Occipital lobe (tissue), 2 donors: ENCODE measurements around the gene NAT16. TPM values are rescaled to one million over a fixed set of nuclear protein-coding genes. Genes with fewer than 3 reads are reported as not detected.
A peak's percentile ranks its signal among the peaks of the same experiment; 100 is the strongest.
"Not testable (repeated sequence)": the region's sequence is repeated elsewhere in the genome, so short reads cannot be mapped to it uniquely, and the experiment has no call there.

Experiments
- DNase-seq: peaks from one replicate; lab custom pipeline; 2025; lab: John Stamatoyannopoulos, UW
- total RNA-seq: library from RNA; depleted of rRNA; stranded (reverse); fragments of >200 nt; gene quantifications from one replicate; pipeline ENCODE4 v1.2.3, GENCODE V29; 2014

Gene NAT16
- total RNA-seq, result 1.2 TPM

DNA sequence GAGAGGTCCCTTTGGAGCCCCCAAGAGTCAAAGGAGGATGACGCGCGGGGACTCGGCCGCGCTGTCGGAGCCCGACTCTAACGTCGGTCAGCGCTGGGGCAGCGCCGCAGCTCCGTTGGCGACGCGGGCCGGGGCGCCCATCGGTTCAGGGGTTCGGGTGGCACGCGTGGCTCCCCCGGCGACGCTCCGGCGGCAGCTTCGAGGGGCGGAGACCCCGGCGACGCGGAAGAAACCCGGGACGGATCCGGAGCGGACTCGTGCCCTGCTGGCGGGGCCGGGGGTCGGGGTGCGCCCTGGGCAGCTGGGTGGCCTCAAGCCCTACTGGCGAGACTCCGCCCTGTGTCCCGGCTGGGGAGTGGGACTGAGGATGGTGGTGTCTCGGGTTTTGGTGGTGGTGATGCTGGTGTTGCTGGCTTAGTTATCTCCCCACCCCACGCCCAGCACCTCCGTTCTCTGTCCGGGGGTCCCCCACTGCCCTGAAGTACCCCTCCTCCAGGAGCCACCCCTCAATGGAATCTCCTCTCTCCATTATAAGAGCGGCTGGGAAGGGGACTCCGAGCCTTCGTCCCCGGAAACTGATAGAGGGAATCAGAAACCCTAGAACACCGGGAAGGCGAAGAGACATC lies at the start of gene NAT16:
Gene NAT16, minus strand, starts transcription at position 164 of the 626 bp plus-strand sequence. CDS start 5,486 bp downstream, outside the sequence.
- DNase-seq, result no peak

DNA sequence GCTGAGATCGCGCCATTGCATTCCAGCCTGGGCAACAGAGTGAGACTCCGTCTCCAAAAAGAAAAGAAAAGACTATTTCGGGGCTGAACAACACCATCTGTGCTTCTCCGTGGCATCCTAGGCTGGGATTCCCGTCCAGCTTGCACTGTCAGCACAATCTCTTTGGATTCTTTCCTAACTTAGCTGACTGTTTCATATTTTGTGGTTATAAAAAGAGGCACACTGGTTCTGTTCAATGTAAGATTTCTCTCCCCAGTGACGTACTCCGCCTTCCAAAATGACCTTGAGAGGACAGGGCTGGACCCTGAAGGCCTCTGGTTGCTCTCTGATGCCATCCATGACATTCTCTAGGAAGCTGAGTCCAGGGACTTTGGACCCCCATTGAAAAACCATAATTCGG lies 46.6 kb upstream of the NAT16 start:
- DNase-seq, result no peak

DNA sequence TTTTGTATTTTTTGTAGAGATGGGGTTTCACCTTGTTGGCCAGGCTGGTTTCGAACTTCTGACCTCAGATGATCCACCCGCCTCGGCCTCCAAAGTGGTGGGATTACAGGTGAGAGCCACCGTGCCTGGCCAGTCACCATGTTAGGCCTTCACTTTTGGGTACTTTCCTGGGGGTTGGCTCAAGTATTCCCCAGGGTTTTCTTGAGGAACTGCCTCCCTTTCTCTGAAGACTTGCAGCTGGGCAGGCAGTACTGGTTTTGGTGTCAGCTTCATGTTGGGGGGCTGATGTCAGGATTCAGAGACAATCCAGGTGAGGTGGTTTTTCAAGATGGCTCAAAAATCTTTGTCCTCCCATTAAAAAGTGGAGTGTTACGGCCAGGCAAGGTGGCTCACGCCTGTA lies 45.6 kb upstream of the NAT16 start:
- DNase-seq, result no peak

DNA sequence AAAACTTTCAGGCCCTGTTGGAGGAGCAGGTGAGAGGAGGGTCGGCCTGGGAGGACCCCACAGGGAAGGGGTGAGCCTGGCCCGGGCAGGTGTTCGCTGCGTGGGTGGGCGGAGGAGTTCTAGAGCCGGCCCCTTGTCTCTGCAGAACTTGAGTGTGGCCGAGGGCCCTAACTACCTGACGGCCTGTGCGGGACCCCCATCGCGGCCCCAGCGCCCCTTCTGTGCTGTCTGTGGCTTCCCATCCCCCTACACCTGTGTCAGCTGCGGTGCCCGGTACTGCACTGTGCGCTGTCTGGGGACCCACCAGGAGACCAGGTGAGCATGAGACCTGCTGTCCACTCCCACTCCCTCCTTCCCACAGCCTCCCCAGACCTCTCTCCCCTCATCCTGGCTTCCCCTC lies 43.4 kb upstream of the NAT16 start:
- DNase-seq, result no peak

DNA sequence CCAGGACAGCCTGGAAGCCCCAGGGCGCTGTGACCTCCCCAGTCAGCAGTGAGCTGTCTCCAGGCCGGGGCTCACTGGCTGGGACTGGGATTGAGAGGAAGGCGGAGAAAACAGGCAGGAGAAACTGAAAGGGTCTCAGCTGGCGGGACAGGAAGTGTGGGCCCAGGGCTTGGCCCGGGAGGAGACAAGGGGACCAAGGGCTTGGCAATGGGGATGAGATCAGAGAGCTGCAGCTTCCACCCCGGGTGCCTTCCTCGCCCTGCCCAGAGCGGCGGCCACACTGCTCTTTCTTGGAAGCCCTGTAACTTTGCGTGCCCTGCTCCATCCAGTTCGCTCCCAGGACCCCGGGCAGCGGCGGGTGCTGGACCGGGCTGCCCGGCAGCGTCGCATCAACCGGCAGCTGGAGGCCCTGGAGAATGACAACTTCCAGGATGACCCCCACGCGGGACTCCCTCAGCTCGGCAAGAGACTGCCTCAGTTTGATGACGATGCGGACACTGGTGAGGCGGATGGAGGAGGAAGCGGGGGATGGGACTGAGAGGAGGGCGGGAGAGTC lies 42.3 kb upstream of the NAT16 start:
- DNase-seq, result no peak

DNA sequence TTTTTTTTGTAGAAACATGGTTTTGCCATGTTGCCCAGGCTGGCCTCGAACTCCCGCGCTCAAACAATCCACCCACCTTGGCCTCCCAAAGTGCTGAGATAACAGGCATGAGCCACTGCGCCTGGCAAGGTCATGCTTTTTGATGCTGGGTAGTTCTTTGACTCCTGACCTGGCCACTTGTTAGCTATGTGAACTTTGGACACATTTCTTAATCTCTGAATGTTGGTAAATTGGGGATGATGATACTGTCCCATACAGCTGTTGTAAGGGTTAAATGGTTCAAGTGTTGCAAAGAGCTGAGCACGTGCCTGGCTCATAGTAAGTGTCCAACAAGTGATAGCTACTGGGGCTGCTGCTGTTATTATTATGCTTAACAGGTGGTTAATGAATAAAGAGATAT lies 40.2 kb upstream of the NAT16 start:
- no peak for DNase-seq

DNA sequence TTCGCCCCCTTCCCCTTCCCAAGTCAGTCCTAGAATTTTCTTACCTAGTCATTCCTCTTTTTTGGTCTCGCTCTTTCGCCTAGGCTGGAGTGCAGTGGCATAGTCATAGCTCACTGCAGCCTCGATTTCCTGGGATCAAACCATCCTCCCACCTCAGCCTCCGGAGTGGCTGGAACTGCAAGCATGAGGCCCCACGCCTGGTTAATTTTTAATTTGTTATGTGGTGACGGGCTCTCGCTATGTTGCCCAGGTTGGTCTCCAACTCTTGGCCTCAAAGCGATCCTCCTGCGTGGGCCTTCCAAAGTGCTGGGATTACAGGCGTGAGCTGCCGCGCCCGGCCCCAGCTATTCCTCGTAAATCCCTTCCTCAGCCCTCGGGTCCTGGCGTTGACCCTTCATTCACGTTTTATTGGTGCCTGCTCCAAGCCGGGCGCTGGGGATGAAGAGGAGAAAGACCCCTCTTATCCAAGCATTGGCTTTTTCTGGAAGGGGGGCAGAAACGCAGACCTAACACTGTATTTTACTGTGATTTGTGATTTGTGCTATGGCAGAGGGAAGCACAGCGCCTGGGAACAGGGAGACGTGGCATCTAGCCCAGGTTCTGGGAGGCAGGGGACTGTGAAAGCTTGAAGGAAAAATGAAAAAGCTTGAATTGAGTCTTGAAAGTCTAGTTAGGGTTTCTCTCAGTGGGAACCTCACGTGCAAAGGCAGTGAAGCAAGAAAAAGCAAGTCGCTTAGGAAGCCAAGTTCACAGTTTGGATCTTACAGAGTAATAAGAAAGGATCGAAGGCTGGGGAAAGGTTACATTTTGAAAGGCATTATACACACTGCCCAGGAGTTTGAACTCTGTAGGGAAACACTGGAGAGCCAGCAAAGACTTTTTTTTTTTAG lies 38.4 kb upstream of the NAT16 start:
- no peak for DNase-seq

DNA sequence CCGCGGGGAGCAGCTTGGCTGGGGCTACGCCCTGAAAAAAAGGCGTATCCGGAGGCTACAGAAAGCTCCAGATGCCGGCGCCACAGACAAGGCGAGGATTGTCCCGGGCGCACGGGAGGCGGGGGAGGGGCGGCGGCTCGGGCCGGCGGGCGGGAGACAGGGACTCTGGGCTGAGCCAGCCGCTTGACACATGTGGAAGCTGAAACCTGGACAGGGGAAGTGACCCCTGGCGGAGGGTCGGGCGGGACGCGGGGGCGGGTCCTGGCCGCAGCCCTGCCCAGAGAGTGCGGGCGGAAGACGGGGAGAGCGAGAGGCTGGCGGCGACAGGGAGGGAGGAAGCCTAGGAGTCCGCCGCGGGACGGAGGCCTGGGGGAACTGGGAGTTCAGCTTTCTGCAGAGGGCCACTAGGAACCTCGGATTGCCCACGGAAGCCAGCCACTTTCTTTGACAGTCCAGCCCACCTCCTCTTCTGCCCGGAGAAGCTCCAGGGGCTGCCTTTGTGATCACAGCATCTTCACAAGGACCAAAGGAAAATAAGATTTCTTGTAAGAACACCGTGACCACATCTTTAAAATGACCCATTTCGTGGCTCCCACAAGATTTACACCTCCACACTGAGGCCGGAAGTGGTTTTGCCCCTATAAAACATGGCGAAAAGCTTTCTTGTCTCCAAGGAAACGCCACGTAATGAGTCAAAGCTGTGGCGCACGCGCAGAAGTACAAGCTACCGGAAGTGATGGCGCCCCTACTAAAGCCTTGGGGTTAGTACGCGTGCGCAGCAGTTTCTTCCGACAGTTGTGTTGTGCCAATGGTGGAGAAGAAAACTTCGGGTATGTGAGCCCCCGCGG lies 37.5 kb upstream of the NAT16 start, which contains the start of the genes PLOD3 and ZNHIT1:
Gene PLOD3, minus strand, starts transcription at position 194 of the 848 bp plus-strand sequence. CDS start 307 bp downstream, outside the sequence.
Gene ZNHIT1, plus strand, starts transcription at position 778 of the 848 bp plus-strand sequence. Its CDS starts 31 bp downstream, at position 809.
- DNase-seq, result peak; percentile 89

DNA sequence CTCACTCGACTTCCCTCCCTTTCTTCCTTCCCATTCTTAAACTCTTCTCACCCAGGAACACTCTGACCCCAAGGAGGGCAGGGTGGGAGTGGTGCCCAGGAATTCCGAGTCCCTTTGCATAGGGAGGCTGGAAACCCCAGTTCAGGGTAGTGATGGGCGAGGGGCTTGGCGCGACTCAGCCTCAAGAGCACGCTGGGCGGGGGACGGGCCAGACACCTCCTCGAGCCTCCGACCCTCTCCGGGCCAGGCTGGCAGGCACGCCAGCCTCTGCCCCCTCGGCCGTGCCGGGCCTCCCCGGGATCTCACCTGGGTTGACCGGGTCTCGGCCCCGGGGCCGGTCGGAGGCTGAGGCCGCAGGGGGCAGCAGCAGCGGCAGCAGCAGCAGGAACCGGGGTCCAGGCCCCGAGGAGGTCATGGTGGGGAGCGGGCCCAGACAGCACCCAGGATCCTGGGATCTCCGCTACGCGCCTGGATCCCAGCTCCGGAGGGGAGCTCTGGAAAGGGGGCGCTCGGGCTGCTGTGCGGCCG lies 36.8 kb upstream of the NAT16 start:
- no peak for DNase-seq

DNA sequence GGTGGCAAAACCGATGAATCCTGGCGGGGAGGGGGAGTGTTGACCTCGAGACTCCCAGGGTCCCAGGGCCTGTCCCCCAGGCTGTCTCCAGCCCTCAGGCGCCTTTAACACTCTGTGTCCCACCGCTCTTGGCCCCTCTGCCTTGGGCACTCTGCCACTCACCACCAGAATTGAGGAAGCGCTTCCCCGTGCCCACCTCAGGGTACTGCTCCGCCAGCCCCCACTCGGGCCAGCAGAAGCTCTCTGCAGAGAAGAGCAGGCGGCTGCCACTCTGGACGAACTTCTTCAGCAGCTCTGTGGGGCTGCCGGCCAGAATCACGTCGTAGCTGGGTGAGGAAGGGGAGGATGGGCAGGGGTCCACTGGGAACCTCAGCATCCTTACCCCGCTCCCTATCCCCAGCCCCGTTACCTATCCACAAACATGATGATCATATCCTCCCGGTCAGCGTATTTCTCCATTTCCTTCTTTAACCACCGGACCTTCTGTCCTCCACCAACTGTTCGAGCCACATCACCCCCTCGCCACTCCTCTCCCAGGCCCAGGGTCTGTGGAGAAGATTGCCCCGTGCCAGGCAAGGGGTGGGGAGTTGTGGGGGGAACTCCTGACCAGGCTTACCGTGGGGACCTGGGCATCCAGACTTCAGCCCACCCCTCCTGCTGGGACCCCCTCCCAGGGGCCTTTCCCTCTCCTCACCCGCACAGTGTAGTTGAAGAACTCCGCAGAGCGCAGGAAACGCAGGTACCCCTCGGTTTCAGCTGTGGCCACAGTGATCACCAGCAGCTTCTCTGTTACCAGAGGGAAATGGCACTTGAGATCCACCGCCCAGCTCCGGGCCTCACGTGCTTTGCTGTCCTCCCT lies 36.1 kb upstream of the NAT16 start:
- no peak for DNase-seq

DNA sequence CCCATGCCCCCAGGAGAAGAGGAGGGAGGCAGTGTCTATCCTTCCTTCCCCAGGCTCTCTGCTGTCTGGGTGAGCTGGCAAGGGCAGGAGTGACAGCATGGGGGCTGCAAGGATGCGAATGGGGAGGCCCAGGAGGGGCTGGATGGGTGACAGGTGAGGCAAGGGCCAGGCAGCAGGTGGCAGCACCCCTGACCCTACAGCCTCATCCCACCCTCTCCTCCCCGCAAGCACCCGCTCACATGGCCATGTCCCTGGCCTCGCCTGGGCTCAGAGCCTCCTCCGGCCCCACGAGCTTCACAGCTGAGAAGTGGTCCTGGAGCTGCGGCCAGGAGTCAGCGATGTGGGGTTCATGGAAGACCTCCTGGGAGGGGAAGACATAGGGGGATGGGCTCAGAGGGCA lies 31.9 kb upstream of the NAT16 start:
- no peak for DNase-seq

DNA sequence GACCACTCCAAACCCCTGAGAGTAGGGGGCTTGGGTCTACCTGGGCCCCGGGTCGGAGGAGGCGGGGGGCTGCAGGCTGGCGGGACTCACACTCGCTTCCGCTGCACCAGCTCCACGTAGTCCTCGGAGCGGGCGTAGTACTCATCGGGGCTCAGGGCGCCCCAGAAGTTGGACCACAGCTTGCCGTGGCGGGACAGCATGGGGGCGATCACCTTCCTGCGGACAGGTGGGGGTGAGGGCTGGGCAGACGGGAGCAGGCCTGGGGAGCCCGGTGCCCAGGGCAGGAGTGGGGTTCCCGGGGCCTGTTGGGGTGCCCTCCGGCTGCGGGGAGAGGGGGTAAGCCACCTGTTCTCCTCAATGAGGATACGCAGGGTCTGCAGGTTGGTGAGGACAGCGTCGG lies 31.4 kb upstream of the NAT16 start:
- no peak for DNase-seq

DNA sequence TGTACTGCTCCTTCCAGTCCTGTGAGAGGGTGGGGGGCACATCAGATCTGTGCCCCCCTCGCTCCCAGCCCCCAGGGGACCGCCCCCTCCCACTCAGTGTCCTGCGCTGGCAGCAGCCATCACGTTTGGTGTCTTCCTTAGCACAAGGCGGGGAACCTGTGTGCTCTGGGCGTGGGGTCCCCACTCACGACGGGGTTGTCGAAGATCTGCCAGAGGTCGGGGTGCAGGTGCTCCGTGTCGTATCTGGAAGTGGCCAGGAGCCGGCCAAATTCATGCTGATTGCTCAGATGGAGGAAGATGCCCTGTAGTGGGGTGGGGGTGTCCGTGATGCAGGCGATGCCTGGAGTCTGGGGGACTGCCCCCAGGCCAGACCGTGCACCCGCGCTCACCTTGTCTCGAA lies 30.1 kb upstream of the NAT16 start:
- DNase-seq, result no peak

DNA sequence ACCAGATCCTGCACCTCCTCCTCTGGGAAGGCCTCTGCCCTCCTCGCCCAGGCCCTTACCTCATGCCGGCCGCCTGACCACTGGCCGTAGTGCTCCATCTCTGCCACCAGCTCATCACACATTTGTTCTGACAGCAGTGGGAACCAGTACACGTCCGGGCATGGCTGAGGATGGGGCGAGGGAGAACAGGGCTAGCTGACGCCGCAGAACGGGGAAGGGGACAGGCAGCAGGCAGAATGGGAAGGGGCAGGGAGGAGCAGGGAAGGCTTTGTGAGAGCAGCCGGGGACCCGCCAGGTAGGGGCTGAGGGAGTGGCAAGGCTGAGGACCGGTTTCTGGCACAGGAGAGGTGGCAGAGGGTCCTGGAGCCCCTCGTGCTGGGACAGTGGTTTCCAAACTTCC lies 28.7 kb upstream of the NAT16 start:
- no peak for DNase-seq

DNA sequence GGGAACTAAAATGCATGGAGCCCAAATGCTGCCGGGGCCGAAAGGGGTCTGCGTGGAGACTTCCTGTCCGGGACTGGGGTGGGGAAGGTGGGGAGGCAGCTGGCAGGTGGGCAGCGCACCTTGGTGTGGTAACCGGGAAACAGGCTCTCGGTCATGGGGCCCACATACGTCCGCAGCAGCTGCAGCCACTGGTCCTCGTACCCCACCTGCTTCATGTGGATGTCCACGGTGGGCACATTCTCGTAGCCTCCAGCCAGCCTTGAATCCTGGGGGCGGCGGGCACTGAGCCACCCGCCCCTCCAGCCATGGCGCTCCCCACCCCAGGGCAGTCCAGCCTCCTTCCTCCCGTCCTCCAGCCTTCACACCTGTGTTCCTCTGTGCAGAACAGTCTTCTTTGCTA lies 27.4 kb upstream of the NAT16 start:
- no peak for DNase-seq

DNA sequence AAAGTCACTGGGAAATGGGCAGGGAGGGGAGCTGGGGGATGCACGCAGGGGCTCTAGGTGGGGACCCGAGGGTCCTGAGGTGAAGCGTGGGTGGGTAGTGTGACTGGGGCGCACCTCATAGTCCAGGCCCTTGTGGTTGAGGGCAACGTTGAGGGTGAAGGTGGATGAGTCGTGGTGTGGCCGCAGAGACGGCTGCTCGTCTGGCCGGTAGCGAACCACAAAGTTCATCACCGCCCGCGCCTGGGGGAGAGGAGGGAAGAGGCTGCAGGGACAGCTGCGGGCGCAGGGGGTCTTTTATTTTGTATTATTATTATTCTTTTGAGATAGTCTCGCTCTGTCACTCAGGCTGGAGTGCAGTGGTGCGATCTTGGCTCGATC lies 26.6 kb upstream of the NAT16 start:
- DNase-seq, result no peak

DNA sequence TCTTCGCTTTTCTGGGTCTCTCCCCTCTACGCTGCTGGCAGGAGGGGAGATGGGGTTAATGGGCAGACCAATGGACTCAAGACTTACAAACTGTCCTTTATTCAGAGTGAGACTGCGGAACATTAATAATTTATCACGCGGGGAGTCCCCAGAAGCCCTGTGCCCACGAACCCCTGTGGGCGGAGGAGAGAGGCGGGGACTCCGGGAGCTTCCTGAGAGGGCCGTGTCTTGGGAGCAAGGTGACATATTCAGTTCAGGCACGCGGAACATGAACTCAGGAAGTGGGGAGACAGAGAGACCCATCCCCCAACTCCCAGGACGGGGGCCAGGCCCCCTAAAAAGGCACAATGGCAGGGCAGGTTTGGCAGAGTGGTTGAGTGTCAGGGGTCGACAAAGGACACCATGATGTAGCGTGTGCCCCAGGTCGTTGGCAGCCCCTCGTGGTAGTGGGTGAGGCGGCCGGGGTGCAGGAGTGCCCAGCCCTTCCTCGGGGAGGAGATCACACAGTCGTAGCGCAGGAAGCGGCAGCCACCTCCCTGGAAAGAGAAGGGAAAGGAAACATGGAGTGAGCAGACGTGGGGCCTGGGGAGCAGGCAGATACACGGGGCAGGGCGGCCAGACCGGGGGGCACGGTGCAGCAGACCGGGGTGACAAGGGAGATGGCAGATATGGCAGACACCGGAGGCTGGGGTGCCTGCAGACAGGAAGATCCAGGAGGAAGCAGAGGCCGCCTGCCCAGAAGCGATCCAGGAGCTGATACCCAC lies 26.0 kb upstream of the NAT16 start:
- no peak for DNase-seq

DNA sequence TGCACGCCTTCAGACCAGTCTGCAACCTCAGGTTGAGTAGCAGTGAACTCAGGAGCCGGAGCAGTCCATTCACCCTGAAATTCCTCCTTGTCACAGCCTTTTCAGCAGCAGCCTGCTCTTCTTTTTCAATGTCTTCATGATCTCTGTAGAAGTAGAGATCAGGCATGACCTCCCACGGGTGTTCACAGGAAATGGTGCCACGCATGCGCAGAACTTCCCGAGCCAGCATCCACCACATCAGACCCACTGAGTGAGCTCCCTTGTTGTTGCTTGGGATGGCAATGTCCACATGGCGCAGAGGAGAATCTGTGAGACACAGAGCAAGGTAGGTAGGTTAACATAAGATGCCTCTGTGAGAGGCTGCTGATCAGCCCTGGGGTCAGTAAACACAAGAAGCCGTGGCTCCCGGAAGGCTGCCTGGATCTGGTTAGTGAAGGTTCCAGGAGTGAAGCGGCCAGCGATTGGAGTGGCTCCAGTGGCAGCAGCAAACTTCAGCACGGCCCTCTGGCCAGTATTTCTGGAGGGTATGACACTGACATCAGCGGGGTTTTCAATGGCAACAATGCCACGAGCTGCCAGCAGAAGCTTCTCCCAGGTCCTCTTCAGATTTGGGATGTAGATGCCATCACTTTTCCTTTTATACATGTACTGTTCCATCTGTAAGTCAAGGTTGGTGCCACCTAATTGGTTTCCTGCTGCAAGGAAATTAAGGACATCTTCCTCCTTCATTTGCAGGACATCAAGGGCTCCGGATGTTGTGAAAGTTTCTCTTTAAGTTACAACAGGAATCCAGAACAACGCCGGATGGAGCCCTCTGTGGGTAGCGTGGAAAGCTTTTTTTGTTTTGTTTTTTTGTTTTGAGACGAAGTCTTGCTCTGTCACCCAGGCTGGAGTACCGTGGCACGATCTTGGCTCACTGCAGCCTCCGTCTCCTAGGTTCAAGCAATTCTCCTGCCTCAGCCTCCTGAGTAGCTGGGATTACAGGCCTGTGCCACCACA lies 23.9 kb upstream of the NAT16 start:
- DNase-seq, result not testable (repeated sequence)
